Small intestine (tissue), 7 donors: Measurements from ENCODE around the gene SPG7. TPM values are rescaled to one million over a fixed set of nuclear protein-coding genes. Genes with fewer than 3 reads are reported as not detected.

Experiments
- DNase-seq, 2 donors: peaks; one replicate each; pipeline versions ENCODE4 v3.0.0 to v3.0.0-alpha.2; 2013
- FAIRE-seq: peaks from 2 replicates; lab custom pipeline; 2012; peaks lifted over from hg19 to GRCh38; lab: Jason Lieb, UNC
- H3K27ac ChIP-seq, 3 donors: one replicate each; pipeline ENCODE4 v1.5.1; 2013; ENCODE audit warnings: low read length in 2 of 3, mild to moderate bottlenecking in 2 of 3, control low read depth in 1 of 3, inconsistent platforms in 1 of 3, low read depth in 1 of 3, moderate library complexity in 1 of 3
- H3K27me3 ChIP-seq, 3 donors: one replicate each; pipeline ENCODE4 v1.6.1; 2013; ENCODE audit warnings: low read length in 3 of 3, inconsistent platforms in 1 of 3; ENCODE audit not compliant: control insufficient read depth in 3 of 3, insufficient read depth in 3 of 3
- H3K36me3 ChIP-seq, 3 donors: one replicate each; pipeline ENCODE4 v1.6.1; 2013; ENCODE audit warnings: low read length in 3 of 3, inconsistent platforms in 1 of 3, low read depth in 1 of 3, mild to moderate bottlenecking in 1 of 3, moderate library complexity in 1 of 3; ENCODE audit not compliant: control insufficient read depth in 3 of 3, insufficient read depth in 2 of 3
- H3K4me1 ChIP-seq, 3 donors: one replicate each; pipeline ENCODE4 v1.6.1; 2013; ENCODE audit warnings: low read length in 2 of 3, inconsistent platforms in 1 of 3, low read depth in 1 of 3, mild to moderate bottlenecking in 1 of 3, moderate library complexity in 1 of 3; ENCODE audit not compliant: control insufficient read depth in 3 of 3, insufficient read depth in 2 of 3
- H3K4me3 ChIP-seq, 3 donors: one replicate each; pipeline ENCODE4 v1.5.1; 2013; ENCODE audit warnings: low read length in 3 of 3, control low read depth in 1 of 3, inconsistent platforms in 1 of 3, low read depth in 1 of 3, mild to moderate bottlenecking in 1 of 3, moderate library complexity in 1 of 3
- H3K9me3 ChIP-seq, 2 donors: one replicate each; pipeline ENCODE4 v1.6.1; 2013; ENCODE audit warnings: low read depth in 1 of 2, low read length in 1 of 2; ENCODE audit not compliant: control insufficient read depth in 2 of 2, insufficient read depth in 1 of 2
- WGBS, 3 donors: extraction: QIAGEN DNeasy Blood & Tissue Kit; methylation state at CpG; one replicate each; pipeline ENCODE4 v1.1.7; 2013; 5-methylcytosine and 5-hydroxymethylcytosine counted together
- polyA plus RNA-seq, 4 donors: library from polyadenylated mRNA; stranded (reverse) in 3 of 4; unstranded in 1 of 4; fragments of 200-250 nt in 3 of 4; fragments of 120-200 nt in 1 of 4; gene quantifications; one replicate each; pipeline versions ENCODE4 v1.2.1 to v1.2.3, GENCODE V29; 2013
- donor health status: healthy with polysubstance abuse.
- donor health status: control.
- donor health status: control.
- donor health status: Bipolar disorder and iron deficiency.
- donor health status: healthy.

SPG7 gene
- polyA plus RNA-seq, 4 donors = 89.1 to 245 (median 179) TPM

DNA sequence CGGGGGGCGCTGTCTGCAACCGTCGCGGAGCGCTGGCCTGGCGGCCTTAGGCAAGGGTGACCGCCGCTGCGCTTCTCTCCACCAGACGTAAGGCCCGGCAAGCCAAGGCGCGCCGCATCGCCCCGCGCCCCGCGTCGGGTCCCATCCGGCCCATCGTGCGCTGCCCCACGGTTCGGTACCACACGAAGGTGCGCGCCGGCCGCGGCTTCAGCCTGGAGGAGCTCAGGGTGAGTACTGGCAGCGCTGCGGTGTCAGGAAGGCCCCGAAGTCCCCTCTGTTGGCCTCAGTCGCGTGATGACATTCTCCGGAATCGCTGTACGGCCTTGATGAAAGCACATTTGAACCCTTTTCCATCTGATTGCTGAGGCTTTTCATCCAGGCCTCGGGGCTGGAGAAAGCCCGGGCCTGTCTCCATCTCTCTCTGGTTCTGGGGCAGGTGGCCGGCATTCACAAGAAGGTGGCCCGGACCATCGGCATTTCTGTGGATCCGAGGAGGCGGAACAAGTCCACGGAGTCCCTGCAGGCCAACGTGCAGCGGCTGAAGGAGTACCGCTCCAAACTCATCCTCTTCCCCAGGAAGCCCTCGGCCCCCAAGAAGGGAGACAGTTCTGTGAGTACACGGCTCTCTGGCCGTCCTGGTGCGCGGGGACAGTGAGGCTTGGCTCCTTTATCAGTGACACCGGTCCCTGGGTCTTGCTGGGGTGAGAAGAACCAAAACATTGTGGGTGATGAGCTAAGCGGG lies 53.1 kb downstream of the SPG7 start:
- peaks cover 0 to 4% of the 10 kb centered on the region in 2 donors for H3K9me3 ChIP-seq
- peaks cover 12 to 65% (median 14%) of the 10 kb centered on the region in 3 donors for H3K36me3 ChIP-seq
- H3K27me3 ChIP-seq = no peaks in the 10 kb centered on the region
- FAIRE-seq (no peak), DNase-seq (peak; percentile 19 to 60)
- H3K27ac ChIP-seq = peak overlapping the region; percentile 91 to 99 (median 96)
- peaks cover 2 to 50% (median 6%) of the 10 kb centered on the region in 3 donors for H3K4me1 ChIP-seq
- peak overlapping the region; percentile 55 to 89 (median 79) for H3K4me3 ChIP-seq
- WGBS, 3 donors = 1 to 4% (median 2%) methylated on average over 44 to 58 of the region's 58 CpGs

GRCh38 chr16:89561884-89562599 lies 53.8 kb downstream of the SPG7 start:
- 10 to 43% (median 20%) methylated on average over 23 of the region's 23 CpGs for WGBS, 3 donors
- Histone ChIP-seq H3K4me3 (peak overlapping the region; percentile 55 to 89 (median 79)), H3K27ac (peak overlapping the region in 2 of 3 donors; percentile 91 to 99), H3K9me3 (peaks cover 0 to 4% of the 10 kb centered on the region in 2 donors), H3K4me1 (peaks cover 2 to 52% (median 6%) of the 10 kb centered on the region in 3 donors), H3K36me3 (peaks cover 12 to 58% (median 14%) of the 10 kb centered on the region in 3 donors), H3K27me3 (no peaks in the 10 kb centered on the region)
- FAIRE-seq = no peak
- peak; percentile 67 to 76 for DNase-seq

DNA sequence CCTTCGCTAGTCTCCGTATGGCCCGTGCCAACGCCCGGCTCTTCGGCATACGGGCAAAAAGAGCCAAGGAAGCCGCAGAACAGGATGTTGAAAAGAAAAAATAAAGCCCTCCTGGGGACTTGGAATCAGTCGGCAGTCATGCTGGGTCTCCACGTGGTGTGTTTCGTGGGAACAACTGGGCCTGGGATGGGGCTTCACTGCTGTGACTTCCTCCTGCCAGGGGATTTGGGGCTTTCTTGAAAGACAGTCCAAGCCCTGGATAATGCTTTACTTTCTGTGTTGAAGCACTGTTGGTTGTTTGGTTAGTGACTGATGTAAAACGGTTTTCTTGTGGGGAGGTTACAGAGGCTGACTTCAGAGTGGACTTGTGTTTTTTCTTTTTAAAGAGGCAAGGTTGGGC lies 54.7 kb downstream of the SPG7 start:
- no peak for DNase-seq

DNA sequence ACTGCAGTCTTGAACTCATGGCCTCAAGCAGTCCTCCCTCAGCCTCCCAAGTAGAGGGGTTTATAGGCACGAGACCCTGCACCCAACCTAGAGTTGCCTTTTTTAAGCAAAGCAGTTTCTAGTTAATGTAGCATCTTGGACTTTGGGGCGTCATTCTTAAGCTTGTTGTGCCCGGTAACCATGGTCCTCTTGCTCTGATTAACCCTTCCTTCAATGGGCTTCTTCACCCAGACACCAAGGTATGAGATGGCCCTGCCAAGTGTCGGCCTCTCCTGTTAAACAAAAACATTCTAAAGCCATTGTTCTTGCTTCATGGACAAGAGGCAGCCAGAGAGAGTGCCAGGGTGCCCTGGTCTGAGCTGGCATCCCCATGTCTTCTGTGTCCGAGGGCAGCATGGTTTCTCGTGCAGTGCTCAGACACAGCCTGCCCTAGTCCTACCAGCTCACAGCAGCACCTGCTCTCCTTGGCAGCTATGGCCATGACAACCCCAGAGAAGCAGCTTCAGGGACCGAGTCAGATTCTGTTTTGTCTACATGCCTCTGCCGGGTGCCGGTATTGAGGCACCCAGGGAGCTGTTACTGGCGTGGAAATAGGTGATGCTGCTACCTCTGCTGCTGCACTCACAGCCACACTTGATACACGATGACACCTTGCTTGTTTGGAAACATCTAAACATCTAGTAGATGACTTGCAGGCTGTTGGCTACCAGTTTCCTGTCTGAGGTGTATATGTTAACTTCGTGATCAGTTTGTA lies 55.6 kb downstream of the SPG7 start:
- peaks cover 0 to 7% (median 0%) of the 10 kb centered on the region in 3 donors for H3K27me3 ChIP-seq
- peaks cover 0 to 4% of the 10 kb centered on the region in 2 donors for H3K9me3 ChIP-seq
- H3K36me3 ChIP-seq = peaks cover 12 to 51% (median 14%) of the 10 kb centered on the region in 3 donors
- whole genome bisulfite sequencing, 3 donors = 24 to 55% (median 36%) methylated on average over 12 of the region's 12 CpGs
- FAIRE-seq = no peak
- peaks cover 2 to 52% (median 6%) of the 10 kb centered on the region in 3 donors for H3K4me1 ChIP-seq
- DNase-seq = no peak
- peak overlapping the region in 1 of 3 donors; percentile 38 for H3K27ac ChIP-seq
- H3K4me3 ChIP-seq = no peak overlapping the region

More for the DNA sequence above, 54.7 kb downstream of the SPG7 start:
- no peak for FAIRE-seq
- H3K4me1 ChIP-seq = peaks cover 2 to 52% (median 6%) of the 10 kb centered on the region in 3 donors
- WGBS, 3 donors = 32 to 65% (median 58%) methylated on average over 8 to 12 of the region's 12 CpGs
- peaks cover 0 to 4% of the 10 kb centered on the region in 2 donors for H3K9me3 ChIP-seq
- H3K4me3 ChIP-seq = no peak overlapping the region
- peak overlapping the region in 1 of 3 donors; percentile 38 for H3K27ac ChIP-seq
- peaks cover 12 to 55% (median 14%) of the 10 kb centered on the region in 3 donors for H3K36me3 ChIP-seq
- H3K27me3 ChIP-seq = peaks cover 0 to 2% (median 0%) of the 10 kb centered on the region in 3 donors

- Histone ChIP-seq H3K27me3 (peaks cover 0 to 13% (median 0%) of the 10 kb centered on the region in 3 donors), H3K36me3 (peaks cover 12 to 51% (median 14%) of the 10 kb centered on the region in 3 donors), H3K9me3 (peaks cover 0 to 4% of the 10 kb centered on the region in 2 donors), H3K27ac (peak overlapping the region in 2 of 3 donors; percentile 67 to 77), H3K4me1 (peaks cover 2 to 50% (median 6%) of the 10 kb centered on the region in 3 donors), H3K4me3 (no peak overlapping the region)
- FAIRE-seq (no peak), DNase-seq (peak; percentile 38 to 59)
- WGBS, 3 donors = 40 to 51% (median 43%) methylated on average over 22 of the region's 22 CpGs
Observed at GRCh38 chr16:89564476-89565255, 56.5 kb downstream of the SPG7 start.

GRCh38 chr16:89565256-89565505 lies 57.0 kb downstream of the SPG7 start:
- H3K9me3 ChIP-seq = peaks cover 0 to 4% of the 10 kb centered on the region in 2 donors
- H3K4me3 ChIP-seq = peak overlapping the region in 1 of 3 donors; percentile 26
- H3K36me3 ChIP-seq = peaks cover 12 to 51% (median 14%) of the 10 kb centered on the region in 3 donors
- WGBS, 3 donors = 11 to 26% (median 20%) methylated on average over 3 of the region's 3 CpGs
- FAIRE-seq = no peak
- H3K4me1 ChIP-seq = peaks cover 2 to 48% (median 6%) of the 10 kb centered on the region in 3 donors
- peaks cover 0 to 17% (median 0%) of the 10 kb centered on the region in 3 donors for H3K27me3 ChIP-seq
- peak overlapping the region in 2 of 3 donors; percentile 67 to 77 for H3K27ac ChIP-seq
- no peak for DNase-seq

DNA sequence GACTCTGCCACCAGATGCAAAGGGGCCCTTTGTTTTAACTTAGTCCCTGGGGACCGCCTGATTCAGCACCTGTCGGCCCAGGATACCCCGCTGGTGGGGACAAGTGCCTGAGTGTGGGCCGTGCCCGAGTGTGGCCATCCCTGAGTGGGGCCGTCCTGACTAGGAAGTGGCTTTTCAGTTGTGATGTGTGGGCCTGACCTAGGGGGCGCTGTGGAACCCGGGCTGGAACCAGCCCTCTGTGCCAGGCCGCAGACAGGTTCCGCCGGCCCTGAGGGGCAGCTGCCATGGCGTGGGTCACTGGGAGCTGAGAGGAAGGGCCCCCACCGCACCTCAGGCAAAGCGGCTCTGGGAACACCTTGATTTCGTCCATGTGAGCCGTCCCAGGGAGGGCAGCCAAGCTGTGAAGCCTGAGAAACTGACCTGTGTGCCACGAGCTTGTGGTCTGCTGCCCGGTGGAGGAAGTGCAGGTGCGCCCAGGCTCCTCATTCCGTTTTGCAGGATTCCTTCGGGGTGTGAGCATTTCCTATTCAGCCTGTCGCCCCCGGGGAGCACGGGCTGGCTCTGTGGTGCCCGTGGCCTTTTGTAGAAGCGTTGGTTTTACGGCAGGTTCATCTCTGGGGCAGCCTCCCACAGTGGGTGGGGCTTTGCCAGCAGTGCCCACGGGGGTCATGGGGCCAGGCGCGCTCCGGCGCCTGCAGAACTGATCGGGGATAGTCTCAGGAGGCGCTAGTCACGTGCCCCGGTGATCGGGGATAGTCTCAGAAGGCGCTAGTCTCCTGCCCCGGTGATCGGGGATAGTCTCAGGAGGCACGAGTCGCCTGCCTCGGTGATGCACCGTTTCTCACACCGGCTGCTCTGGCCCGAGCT lies 57.5 kb downstream of the SPG7 start:
- 2 to 6% (median 4%) methylated on average over 45 to 46 of the region's 46 CpGs for WGBS, 3 donors
- H3K9me3 ChIP-seq = peaks cover 0 to 4% of the 10 kb centered on the region in 2 donors
- DNase-seq (peak; percentile 65 to 85), FAIRE-seq (no peak)
- H3K27me3 ChIP-seq = peaks cover 0 to 19% (median 0%) of the 10 kb centered on the region in 3 donors
- peaks cover 2 to 48% (median 6%) of the 10 kb centered on the region in 3 donors for H3K4me1 ChIP-seq
- peak overlapping the region in 2 of 3 donors; percentile 67 to 77 for H3K27ac ChIP-seq
- H3K4me3 ChIP-seq = peak overlapping the region in 2 of 3 donors; percentile 9 to 26
- peaks cover 12 to 51% (median 14%) of the 10 kb centered on the region in 3 donors for H3K36me3 ChIP-seq
